ENCODE results near the gene CMIP.
"Not testable (repeated sequence)": the region's sequence is repeated elsewhere in the genome, so short reads cannot be mapped to it uniquely, and the experiment has no call there.

Gene CMIP

DNA sequence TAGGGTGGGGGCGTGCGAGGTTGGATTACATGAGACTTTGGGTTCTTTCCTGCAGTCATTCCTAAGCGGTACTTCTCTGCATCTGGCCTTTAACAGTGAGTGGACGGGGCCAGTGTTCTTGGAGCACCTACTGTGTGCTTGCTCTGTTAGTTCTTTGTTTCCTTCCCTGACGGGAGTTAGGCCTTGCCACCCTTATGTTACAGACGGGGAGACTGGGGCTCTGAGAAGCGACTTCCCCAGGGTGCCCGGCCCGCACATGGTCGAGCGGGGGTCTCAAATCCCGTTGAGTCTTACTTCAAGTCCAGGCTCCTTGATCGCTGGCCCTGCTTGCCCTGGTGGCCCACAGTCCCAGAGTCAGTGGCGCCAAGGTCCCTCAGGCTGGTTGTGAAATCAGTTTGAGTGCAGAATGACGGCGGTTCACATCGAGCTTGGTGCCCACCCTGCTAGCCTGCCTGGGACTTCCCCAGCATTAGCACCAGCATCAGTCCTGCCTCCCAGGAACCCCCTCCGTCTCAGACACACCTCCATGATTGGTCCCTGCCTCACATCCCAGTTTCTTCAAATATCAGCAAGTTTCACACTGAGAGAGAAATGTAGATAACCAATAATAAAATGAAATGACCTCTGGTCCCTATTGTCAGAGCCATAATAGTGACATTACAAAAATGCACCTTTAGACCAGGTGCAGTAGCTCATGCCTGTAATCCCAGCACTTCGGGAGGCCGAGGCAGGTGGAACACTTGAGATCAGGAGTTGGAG, 128.0 kb downstream of the CMIP start:
- DNase-seq = no peak

DNA sequence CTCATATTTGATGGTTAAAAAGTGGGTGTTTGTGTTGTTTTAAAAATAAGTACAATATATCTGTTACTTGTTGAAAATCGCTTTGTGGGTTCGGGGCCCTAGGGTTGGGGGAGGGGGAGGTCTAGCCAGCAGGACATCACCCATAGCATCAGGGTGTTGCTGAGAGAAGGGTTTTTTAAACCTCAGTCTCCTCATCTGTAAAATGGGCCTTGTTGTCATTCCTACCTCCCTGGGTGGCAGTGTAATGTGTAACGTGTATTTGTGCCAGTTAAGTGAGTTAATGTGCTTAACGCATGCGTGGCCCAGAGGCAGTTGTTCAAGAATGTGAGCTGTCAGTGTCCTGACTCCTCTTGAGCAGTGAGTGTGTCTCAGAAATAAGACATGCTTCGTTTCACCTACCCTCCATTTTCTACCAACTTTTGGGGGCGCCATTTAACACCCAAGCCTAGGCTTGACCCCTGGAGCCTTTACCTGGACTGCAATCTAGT, 129.0 kb downstream of the CMIP start:
- no peak for DNase-seq

DNA sequence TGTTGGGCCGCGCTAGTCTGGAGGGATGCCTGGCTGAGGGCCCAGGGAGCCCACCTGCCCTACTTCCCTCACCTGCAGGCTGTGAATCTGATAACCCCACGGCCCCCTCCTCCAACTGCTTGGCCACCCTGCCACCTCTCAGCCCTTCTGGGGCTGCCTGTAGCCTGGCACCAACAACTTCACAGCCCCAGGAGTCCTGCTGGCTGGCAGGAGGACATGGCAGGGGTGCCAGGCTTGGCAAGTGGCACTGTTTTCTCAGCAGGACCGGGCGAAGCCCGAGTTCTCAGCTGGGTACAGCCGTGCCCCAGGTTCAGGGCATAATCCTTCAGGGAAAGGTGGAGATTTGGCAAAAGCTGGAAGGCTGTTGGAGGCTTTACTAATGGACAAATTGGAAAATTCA, 129.6 kb downstream of the CMIP start:
- no peak for DNase-seq

DNA sequence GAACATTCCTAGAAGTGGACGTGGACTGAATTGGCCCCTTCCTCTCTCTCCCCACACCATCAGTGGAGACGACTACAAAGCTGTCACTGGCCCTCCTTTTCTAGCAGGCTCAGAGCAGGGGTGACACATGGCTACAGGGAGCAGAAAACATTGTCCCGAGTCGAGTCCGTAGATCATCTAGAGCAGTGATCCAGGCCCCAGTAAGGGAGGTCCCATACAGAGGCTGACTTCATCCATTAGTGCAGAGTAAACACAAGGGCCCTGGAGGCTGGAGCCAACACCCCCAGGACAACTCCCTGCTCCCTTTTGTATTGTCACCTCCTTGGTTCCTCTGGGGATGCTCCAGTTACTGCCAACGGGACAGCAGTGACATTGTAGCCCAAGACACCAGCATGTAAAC, 130.7 kb downstream of the CMIP start:
- DNase-seq = no peak

DNA sequence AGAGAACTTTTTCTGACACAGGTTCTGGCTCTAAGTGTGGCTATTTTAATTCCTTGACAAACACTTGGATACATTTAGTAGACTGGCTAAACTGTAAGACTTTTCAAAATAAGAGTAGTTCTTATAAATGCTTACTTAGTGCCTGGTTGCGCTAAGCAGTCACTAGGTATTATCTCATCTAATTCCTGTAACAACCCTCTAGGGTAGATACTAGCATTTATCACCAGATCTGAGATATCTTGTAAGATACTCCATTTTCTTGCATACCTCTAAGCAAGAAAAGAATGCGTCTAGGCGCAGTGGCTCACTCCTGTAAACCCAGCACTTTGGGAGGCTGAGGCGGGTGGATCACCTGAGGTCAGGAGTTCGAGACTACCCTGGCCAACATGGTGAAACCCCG, 131.2 kb downstream of the CMIP start:
- no peak for DNase-seq

DNA sequence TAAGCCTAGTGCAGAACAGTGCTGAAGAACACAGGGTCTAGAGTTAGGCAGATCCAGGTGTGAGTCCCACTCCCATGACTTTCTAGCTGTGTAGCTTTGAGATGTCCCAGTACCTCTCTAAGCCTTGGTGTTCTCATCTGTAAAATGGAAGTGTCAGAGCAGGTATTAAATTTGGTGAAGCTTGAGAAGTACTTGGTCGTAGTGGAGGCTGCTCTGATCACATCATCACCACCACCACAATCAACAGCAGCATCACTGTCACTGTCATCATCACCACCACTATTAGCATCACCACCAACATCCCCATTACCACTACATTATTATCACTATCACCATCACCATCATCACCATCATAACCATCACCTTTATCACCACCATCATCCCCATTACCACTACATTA, 132.1 kb downstream of the CMIP start:
- no peak for DNase-seq

DNA sequence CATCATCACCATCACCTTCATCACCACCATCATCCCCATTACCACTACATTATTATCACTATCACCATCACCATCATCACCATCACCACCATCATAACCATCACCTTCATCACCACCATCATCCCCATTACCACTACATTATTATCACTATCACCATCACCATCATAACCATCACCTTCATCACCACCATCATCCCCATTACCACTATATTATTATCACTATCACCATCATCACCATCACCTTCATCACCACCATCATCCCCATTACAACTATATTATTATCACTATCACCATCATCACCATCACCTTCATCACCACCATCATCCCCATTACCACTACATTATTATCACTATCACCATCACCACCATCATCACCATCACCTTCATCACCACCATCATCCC, 132.7 kb downstream of the CMIP start:
- not testable (repeated sequence) for DNase-seq

DNA sequence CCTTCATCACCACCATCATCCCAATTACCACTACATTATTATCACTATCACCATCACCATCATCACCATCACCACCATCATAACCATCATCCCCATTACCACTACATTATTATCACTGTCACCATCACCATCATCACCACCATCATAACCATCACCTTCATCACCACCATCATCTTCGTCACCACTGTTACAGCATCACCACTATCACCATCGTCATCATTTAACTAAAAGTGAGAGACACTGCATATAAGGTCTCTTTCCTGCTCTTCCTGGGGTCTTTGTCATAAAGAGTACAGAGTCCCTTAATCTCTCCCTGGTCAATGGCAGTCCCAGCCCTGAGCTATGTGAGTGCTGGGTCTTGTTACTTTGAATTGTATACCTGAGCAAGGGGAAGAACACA, 133.5 kb downstream of the CMIP start:
- DNase-seq = no peak

DNA sequence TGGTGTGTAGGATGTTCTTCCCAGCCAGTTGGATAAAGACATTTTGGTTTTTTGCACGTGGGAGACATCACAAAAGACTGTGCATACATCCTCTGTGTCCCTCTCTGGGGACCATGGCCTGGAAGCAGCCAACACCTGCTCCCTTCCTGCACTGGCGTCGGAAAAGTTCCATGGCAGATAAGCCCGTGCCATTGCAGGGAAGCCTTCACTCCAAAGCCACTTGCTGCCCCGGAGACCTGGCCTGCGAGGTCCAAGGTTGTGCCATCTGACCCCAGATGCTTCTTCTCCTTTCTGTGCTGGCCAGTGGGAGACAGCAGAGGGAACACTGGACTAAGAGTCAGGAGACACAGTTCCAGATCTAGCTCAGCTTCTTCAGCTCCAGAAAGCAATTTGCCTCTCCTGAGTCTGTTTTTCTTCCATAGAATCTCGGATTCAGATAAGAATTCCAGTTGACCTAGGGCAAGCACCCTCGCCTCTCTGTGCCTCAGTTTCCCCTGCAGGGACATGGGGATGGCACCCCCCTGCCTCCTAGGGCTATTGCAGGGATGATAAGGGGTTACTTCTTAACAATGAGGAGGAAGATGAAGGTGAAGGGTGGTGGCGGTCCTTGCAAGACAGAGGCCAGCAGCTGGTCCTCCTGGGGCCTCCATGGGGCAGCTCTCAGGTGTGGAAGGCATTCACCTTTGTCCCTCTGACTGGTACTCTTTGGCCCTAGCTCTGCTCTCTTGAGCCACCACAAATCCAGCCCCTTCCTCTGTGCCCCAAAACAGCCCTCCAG, 134.2 kb downstream of the CMIP start:
- no peak for DNase-seq

DNA sequence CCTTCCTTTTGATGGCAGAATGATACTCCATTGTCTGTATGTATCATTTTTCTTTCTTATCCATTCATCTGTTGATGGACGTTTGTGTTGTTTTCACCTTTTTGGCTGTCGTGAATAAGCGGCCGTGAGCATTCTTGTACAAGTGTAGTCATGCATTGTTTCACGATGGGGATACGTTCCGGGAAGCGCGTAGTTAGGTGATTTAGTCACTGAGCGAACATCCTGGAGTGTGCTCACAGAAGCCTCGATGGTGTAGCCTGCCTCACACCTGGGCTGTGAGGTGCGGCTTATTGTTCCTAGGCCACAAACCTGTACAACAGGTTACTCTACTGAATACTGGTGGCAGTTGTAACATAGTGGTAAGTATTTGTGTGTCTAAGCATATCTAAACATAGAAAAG, 136.5 kb downstream of the CMIP start:
- DNase-seq = no peak

DNA sequence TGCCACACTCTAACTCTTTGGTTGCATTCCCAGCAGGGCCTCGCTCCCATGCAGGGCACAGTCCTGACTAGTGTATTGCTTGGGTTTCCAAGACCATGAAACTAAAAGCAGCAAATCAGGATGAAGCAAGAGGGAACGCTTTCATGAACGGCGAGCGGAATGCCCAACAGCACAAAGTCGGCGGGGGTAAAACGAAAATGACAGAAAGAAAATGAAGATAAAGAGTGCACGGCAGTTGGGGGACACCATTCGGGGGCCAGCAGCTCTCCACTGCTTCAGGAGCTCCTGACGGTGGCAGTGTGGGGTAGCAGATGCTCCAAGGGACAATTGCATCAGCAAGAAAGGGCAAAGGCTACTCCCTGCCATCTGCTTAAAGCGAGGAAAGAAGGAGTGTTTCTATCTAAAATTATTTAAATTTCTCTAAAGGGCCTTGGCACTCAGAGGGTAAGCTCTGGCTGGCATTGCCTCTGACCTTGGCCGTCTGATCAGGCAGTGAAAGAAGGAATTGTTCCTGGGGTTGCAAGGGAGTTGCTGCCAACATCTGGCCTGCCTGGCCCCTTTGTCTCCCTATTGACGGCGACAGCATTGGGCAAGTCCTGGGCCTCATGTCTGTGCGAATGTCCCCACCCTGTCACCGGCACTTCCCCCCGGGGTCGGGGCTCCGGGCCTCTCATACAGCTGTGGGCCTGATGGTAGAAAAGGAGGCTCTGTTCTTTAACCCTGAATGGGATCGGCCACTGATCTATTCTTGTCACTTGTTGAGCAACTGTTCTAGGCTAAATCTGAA, 138.2 kb downstream of the CMIP start:
- DNase-seq = no peak

DNA sequence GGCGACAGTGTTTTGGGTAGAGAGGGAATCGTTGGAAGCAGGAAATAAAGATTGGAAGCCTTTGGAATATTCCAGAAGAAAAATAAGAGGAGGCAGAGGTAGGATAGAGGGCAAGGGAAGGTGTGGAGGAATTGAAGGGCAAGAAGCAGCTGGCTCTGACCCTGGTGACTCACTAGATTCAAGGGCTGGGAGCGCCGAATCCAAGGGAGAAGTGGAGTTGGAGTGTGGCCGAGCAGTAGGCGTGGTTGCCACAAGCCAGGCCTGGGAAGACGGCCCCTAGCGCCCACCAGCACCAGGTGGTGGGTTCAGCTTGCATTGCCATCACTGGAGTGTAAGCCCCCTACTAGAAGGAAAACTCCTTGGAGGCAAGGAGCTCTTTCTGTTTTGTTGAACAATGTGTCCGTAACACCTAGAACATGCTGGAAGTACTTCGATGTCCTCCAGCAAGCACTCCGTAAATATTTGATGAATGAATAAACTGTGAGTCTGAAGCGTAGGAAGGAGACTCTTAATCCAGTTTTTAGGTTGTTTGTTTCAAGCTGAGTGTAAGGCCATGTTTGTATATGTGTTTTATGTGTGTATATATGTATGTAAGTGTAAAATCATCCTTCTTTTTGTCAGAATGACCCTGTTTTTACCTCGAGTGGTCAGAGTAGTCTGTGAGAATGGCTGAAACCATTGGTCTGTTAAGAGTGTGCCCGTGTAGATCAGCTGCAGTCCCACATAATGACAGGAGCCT, 139.5 kb downstream of the CMIP start:
- no peak for DNase-seq

DNA sequence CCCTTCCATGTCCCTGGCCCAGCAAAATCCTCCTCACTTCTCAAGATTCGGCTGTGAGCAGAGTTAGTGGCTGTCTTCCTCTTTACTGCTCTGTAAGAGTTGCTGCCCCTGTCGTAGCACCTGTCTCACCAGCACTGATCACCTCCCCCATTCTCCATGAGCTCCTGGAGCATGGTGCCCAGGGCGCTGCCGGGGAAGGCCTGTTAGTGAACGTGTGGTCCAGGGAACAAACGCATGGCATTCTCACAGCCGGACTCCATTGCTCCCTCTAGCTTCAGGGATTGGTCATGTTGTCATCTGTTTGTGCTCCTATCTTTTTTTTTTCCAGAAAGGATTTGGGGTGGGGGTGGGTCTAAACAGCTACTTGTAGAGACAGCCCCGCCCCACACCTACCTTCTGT, 141.2 kb downstream of the CMIP start:
- DNase-seq = no peak

DNA sequence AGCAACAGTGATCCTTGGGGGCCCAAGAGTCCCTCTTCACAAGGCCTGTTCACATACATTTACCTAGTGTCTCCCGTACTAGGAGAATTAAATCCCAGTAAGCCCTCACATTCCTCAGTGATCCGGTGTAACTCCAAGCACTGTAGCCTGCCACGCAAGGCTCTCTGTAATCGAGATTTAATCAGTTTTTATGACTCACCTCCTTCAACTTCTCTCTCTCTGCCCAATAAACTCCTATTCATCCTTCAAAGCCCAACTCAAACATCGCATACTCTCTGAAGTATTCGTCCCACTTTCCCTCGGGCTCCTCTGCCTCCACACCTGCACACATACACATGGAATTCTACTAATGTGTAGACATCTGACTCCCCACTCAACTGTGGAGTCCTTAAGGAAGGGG, 141.8 kb downstream of the CMIP start:
- no peak for DNase-seq

DNA sequence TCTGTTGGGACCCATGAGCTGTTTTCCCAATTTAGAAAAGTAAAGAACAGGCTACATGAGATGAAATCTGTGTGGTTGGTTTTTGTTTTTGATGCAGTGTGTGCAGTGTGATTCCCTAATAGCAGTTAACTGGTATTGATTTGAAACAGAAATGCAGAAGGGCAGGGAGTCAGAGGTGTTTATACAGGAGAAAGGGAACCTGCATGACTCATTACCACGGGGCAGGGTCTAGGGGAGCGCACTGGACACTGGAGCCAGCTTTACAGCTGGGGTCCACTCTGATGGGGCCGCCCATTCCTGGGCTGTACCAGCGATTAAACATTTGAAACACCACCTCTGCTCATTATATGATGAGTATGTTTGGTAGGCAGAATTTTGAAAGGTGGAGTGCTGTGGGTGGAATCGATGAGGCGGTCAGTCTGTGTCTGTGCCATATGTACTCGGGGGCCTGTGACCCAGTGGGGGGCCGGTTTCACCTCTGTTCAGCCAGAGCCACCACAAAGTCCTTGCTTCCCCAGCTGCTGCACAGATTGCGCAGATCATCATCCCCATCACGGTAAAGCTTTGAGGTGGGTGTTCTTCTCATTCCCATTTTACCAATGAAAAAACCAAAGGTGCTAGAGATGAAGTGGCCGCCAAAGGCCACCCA, 142.5 kb downstream of the CMIP start:
- DNase-seq = no peak

DNA sequence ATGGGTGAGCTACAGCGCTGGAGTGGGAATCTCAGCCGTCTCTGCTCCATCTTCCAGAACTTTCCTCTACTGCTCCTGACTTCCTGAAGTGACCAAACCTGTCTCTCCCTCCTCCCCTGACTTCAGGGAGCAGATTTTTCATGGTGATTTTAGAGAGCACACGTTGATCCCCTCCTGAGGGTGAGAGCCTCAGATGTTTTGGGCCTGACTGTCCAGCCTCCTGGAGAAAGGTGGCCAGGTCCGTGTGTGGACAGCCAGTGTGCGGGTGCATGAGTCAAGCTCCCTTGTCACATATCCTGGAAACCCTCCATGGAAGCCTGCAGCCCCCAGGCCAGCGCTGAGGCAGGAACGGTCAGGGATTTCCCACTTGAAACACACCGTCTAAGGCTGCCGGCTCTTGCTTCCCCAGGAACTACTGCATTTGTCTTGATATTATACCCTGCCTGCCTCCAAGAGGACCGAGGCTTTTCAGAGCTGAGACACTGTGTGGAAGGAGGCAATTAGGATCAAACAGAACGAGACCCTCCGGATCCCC, 143.1 kb downstream of the CMIP start:
- no peak for DNase-seq

DNA sequence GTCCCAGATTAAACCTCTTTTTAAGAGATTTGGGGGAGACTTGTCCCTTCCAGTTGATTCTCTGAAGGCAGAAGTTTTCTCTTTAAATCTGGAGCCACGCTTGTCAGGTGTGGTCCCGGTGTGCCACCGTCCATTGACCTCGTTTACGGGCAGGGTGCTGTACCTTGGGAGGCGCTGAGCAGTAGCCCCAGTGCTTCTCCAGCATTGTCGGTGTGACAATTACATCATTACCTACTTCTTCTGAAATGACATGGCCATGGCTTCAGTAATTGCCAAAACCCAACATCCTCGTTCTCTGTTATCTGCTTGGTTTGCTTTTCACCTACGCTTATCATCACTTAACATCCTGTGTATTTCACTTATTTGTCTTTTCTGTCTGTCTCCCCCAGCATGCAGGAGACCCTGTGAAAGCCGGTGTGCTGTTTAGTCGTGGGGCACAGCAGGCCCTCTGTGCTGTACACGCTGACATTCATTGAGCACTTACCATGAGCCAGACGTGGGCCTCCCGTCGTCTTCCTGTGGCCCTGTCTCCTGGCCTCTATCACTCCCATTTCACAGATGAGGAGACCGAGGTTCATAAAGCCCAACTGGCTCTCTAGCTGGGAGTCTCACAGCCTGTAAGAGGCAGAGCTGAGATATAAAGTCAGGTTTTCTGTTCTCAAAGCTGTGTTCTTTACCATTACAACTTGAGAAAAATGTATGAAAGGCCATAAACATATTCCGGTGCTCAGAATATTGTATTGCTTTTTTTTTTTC, 143.9 kb downstream of the CMIP start:
- DNase-seq = no peak

DNA sequence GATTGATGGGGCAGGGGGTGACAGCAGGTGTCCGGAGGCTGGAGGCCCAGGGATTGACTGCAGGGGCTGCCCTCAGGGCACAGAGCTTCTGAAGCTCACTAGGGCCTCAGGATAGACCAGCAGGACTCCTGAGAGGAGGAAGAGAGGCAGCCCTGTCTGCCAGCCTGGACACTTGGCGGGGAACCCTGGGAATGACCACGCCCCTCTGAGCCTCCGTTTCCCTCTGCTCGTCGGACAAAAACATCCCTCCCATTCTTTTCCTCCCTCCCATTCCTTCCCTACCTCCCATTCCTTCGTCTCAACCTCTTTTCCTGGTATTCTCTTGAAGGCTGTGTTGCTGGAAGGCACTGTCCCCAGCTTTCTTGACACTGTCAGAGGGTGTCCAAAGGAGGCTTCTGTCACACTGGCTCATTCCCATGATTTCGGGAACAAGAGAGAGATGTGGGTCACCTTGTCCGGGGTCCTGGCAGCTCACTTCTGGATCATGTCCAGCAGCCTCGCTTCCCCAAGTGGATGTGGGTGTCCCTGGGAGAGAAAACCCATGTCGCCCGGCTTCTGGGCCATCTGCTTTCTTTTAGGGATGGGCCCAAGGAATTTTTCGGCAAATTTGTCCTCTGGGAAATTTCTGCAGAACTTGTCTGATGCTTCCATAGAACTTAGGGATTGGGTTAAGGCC, 145.5 kb downstream of the CMIP start:
- no peak for DNase-seq

DNA sequence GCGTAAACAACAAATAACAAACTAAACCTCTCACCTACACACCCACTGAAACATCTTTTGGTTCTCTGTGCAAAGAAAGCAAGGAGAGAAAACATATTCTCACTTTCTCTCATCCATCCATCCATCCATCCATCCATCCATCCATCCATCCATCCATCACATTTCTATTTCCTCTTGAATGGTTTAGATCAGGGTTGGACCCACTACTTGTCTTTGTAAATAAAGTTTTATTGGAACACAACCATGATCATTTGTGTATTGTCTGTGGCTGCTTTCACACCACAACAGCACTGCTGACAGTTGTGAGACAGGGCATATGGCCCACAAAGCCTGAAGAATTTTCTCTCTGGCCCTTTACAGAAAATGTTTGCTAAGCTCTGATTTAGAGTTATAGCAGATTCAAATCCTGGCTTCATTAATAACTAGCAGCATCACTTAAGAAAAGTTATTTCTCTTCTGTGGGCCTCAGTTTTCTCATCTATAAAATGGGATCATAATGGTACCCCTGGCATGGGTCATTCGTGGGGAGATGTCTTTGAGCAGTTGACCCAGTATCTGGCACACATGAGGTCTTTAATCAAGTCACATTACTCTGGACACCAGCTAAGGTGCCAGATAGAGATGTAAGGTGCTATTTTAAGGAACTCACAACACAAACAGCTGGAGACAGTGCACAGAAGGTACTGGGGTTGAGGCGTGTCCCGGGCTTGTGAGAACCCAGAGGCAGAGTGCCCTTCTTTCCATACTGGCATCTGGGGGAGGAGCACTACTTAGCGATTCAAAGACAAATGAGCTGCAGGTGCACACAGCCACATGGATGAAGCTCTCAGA, 146.3 kb downstream of the CMIP start:
- no peak for DNase-seq

DNA sequence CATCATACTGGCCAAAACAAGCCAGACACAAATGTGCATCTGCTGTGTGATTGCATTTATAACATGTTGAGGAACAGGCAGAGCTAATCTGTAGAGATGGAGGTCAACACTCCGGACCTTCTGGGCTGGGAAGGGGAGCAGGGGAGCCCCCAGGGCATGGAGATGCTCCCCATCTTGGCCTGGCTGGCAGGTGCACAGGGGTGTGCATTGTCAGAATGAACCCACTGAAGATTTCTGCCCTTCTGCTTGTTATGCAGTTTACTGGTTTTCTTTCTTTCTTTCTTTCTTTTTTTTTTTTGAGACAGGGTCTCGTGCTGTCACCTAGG, 146.9 kb downstream of the CMIP start:
- DNase-seq = no peak
